HL-60 (cell line): Measurements from ENCODE around the gene OR2T6.
A peak's percentile ranks its signal among the peaks of the same experiment; 100 is the strongest.
"Not testable (repeated sequence)": the region's sequence is repeated elsewhere in the genome, so short reads cannot be mapped to it uniquely, and the experiment has no call there.

Experiments used
- DNase-seq, 2 experiments: peaks; one replicate each; pipeline ENCODE4 v3.0.0-alpha.2; 2010 to 2020; ENCODE audit warnings: low read depth in 1 of 2, low spot score in 1 of 2
- H3K27ac ChIP-seq: fragments of 250-450 bp; sonication (Bioruptor Pico); replicated peaks from 2 replicates; pipeline ENCODE4 v1.5.1; 2020; ENCODE audit warnings: mild to moderate bottlenecking, moderate library complexity
- H3K27me3 ChIP-seq: fragments of 250-450 bp; sonication (Bioruptor Pico); 2 replicates; pipeline ENCODE4 v1.5.1; 2021; ENCODE audit warnings: mild to moderate bottlenecking, moderate library complexity; ENCODE audit not compliant: insufficient read depth, poor library complexity, severe bottlenecking
- H3K4me3 ChIP-seq: replicated peaks from 2 replicates; pipeline ENCODE4 v1.5.1; 2011; ENCODE audit warnings: mild to moderate bottlenecking, control low read depth, low read length; ENCODE audit not compliant: insufficient read depth
- GABPA ChIP-seq: IDR thresholded peaks from 2 replicates; pipeline ENCODE4 v1.6.1; 2012; ENCODE audit warnings: low read depth
- POLR2AphosphoS5 ChIP-seq: IDR thresholded peaks from 2 replicates; pipeline ENCODE4 v1.6.1; 2012; ENCODE audit warnings: low read depth
- SPI1 ChIP-seq: IDR thresholded peaks from 2 replicates; pipeline ENCODE4 v1.6.1; 2012; ENCODE audit warnings: low read depth, mild to moderate bottlenecking, borderline replicate concordance
- TF ChIP-seq, protein P1 (sequence below): IDR thresholded peaks from 2 replicates; pipeline ENCODE4 v1.6.1; 2012; ENCODE audit warnings: low read depth; ENCODE audit not compliant: insufficient replicate concordance
- TF ChIP-seq, protein P2 (sequence below): IDR thresholded peaks from one replicate; pipeline ENCODE4 v1.5.1; 2011; ENCODE audit warnings: low read length, control low read depth, inconsistent platforms; ENCODE audit not compliant: insufficient read depth

The OR2T6 gene

DNA sequence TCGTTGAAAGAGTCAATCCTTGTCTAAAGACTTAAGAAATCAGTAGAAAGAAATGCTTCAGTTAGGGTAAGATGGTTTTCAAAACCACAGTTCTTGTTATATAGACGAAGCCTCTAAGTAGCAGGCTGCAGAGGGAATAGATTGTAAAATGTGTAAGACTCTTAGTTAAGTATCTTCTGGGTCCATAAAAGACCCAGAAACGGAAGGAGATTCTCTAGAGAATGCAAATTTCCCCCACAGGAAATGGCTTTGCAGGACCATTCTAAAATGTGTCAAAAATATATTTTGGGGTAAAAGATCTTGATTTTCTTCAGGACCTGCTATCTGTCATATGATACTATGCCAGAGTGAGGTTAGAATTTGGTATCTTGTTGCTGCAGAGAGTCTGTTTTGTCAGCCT is 40.7 kb downstream of the OR2T6 start:
- DNase-seq = no peak
- Histone ChIP-seq H3K27me3 (no peaks in the 10 kb centered on the region), H3K27ac (no peak overlapping the region), H3K4me3 (no peak overlapping the region)
- TF ChIP-seq, protein P1, sequence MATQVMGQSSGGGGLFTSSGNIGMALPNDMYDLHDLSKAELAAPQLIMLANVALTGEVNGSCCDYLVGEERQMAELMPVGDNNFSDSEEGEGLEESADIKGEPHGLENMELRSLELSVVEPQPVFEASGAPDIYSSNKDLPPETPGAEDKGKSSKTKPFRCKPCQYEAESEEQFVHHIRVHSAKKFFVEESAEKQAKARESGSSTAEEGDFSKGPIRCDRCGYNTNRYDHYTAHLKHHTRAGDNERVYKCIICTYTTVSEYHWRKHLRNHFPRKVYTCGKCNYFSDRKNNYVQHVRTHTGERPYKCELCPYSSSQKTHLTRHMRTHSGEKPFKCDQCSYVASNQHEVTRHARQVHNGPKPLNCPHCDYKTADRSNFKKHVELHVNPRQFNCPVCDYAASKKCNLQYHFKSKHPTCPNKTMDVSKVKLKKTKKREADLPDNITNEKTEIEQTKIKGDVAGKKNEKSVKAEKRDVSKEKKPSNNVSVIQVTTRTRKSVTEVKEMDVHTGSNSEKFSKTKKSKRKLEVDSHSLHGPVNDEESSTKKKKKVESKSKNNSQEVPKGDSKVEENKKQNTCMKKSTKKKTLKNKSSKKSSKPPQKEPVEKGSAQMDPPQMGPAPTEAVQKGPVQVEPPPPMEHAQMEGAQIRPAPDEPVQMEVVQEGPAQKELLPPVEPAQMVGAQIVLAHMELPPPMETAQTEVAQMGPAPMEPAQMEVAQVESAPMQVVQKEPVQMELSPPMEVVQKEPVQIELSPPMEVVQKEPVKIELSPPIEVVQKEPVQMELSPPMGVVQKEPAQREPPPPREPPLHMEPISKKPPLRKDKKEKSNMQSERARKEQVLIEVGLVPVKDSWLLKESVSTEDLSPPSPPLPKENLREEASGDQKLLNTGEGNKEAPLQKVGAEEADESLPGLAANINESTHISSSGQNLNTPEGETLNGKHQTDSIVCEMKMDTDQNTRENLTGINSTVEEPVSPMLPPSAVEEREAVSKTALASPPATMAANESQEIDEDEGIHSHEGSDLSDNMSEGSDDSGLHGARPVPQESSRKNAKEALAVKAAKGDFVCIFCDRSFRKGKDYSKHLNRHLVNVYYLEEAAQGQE = no peak
- no peak for TF ChIP-seq SPI1
- TF ChIP-seq POLR2AphosphoS5 = no peak
- TF ChIP-seq, protein P2, sequence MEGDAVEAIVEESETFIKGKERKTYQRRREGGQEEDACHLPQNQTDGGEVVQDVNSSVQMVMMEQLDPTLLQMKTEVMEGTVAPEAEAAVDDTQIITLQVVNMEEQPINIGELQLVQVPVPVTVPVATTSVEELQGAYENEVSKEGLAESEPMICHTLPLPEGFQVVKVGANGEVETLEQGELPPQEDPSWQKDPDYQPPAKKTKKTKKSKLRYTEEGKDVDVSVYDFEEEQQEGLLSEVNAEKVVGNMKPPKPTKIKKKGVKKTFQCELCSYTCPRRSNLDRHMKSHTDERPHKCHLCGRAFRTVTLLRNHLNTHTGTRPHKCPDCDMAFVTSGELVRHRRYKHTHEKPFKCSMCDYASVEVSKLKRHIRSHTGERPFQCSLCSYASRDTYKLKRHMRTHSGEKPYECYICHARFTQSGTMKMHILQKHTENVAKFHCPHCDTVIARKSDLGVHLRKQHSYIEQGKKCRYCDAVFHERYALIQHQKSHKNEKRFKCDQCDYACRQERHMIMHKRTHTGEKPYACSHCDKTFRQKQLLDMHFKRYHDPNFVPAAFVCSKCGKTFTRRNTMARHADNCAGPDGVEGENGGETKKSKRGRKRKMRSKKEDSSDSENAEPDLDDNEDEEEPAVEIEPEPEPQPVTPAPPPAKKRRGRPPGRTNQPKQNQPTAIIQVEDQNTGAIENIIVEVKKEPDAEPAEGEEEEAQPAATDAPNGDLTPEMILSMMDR = no peak
- TF ChIP-seq GABPA = no peak

DNA sequence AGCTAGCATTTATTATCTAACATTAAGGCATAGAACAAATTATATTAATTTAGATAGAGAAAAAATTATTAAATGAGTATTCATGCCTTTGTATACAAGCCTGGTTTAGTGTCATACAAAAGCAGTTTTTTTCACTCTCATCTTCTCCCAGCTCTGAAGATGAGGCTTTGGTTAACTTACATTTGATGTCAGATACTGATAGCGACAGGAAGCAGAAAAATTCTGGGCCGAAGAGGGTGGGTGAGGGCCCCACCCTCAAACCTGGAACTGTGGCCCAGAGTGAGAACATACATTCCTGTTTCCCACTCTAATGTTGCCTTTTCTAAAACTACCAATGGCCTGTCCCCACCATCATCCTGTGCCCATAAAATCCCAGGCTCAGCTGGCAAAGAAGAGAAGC is 42.3 kb downstream of the OR2T6 start:
- H3K27me3 ChIP-seq = no peaks in the 10 kb centered on the region
- no peak overlapping the region for H3K4me3 ChIP-seq
- no peak overlapping the region for H3K27ac ChIP-seq
- no peak for TF ChIP-seq SPI1
- TF ChIP-seq POLR2AphosphoS5 = no peak
- TF ChIP-seq, protein P1 = no peak
- TF ChIP-seq, protein P2 = no peak
- TF ChIP-seq GABPA = no peak
- no peak for DNase-seq

DNA sequence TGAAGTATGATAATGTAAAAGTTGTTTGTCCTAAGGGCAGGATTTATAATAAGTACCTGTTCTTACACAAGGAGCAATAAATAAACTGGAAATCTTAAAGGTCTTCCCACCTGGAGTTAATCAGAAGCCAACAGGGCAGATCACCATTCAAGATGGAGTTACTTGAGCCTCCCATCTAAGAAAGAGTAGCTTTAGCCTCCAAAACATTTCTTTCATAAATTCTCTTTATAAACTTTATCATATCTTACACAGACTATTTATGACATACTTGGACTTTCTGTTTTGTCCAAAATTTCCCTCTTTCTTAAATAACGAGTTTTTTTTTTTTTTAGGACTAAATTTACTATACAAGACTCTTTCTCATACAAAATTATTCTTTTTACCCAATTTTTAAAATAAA is 45.8 kb downstream of the OR2T6 start:
- no peak for DNase-seq
- Histone ChIP-seq H3K4me3 (no peak overlapping the region), H3K27me3 (no peaks in the 10 kb centered on the region), H3K27ac (no peak overlapping the region)
- TF ChIP-seq GABPA = no peak
- no peak for TF ChIP-seq POLR2AphosphoS5

DNA sequence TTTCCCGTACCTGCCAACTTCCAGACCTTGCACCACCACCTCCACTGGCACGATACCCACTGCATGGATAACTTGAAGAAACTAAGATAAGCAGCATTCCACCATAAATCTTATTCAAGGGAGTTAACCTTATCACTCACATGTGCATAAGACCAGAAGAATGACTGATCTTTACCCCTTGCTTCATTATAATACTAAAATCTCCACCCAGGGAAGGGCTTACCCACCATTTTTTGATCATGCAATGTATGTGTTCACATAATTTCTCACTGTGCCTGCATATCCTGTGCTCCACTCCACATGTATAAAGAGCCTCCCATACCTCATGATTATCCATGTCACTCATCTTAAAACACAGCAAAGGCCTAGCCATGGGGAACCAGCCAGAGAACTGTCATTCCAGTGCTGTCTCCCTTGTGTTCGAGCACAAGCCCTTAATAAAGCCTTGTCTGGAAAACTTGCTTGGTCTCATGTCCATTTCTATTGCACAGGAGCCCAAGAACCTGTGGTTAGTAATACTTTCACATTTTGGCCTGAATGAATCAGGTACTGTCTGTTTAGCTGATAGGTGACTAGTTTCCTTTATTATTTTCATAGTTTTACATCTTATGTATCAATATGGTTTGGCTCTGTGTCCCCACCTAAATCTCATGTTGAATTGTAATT is 52.1 kb downstream of the OR2T6 start:
- not testable (repeated sequence) for DNase-seq, H3K27me3 ChIP-seq, H3K4me3 ChIP-seq

DNA sequence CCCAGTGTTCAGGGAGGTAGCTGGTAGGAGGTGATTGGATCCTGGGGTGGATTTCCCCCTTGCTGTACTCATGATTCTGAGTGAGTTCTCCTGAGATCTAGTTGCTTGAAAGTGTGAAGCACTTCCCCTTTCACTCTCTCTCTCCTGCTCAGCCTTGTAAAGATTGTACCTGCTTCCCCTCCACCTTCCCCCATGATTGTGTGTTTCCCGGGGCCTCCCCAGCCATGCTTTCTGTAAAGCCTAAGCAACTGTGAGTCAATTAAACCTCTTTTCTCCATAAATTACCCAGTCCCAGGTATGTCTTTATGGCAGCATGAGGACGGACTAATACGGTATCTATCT is 52.6 kb downstream of the OR2T6 start:
- not testable (repeated sequence) for DNase-seq, H3K27ac ChIP-seq, H3K27me3 ChIP-seq, H3K4me3 ChIP-seq
- TF ChIP-seq SPI1 = peak; percentile 78

More for the DNA sequence above, 52.1 kb downstream of the OR2T6 start:
- H3K27ac ChIP-seq = not testable (repeated sequence)

DNA sequence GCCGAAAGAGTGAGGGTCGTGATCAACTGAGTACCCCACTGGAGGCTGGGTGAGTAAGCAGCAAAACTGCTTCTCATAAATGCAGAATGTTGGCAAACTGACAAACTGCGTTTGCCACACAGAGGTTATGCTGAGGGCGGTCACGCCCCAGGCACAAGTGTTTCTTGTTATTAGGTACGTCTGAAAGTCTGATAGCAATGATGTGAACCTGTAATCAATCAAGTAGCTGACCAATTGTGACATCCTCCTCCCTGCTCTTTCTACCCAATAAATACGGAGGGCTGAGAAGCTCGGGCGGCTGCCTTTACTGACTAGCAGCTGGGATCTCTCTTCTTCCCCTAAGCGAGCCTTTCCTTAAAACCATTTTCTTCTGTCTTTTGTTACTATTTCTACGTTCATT is 56.1 kb downstream of the OR2T6 start:
- DNase-seq = not testable (repeated sequence)

DNA sequence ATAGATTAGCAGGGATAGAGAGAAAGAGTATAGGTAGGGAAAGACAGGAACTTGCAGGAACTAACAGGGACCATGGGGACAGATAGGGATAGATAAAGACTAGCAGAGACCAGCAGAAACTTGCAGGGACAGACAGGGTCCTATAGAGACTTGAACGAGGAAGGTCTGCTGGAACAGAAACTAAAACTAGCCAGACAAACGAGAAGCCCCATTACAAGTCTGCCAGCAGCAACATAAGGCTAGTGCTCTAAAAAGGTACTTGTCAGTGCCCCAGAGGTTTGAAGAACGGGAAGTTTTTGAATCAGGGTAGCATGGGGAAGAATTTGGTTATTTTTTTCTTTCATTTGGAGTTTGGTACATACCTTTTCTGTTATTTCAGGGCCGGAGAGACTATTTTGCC is 56.7 kb downstream of the OR2T6 start:
- H3K27ac ChIP-seq, H3K27me3 ChIP-seq, H3K4me3 ChIP-seq, DNase-seq: not testable (repeated sequence)

More for the DNA sequence above, 56.1 kb downstream of the OR2T6 start:
- not testable (repeated sequence) for H3K4me3 ChIP-seq, H3K27me3 ChIP-seq, H3K27ac ChIP-seq

DNA sequence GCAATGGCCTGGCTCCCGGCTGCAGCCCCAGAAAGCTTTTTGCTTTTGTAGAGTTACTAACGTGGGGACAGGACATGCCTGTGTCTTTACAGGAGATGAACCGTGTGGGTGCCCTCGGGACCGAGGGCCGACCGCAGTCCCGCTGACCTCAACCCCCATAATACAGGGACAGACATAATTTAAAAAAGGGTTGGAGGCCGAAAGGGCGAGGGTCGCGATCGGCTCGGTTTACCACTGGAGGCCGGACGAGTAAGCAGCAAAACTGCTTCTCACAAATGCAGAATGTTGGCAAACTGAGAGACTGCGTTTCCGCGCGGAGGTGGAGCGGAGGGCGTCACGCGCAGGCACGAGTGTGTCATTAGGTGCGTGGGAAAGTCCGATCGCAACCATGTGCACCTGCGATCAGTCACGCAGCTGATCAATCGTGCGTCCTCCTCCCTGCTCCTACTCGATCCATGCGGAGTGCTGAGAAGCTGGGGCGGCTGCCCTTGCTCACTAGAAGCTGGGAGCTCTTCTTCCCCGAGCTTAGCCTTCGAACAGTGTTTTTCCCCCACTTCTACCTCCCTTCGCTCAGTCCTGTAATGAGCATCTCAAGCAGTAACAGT is 58.4 kb downstream of the OR2T6 start:
- not testable (repeated sequence) for H3K27ac ChIP-seq, H3K4me3 ChIP-seq, DNase-seq, H3K27me3 ChIP-seq

DNA sequence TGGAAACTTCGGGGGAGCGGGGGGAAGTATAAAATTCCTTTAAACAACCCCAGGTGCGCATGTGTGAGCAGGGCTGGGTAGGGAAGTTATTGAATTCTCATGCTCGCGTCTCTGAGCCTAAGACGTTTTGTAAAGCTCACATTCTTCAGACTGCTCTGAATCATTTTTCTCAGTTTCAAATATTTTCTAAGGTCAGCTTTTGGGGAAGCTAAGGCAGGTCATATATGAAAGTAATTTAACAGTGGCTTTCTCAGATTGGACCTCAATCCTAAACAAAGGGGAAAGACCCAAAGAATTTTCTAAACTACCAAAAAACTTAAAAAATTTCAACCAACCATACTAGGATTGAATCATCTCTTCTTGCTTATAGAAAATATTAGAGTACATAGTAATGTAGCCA is 59.4 kb downstream of the OR2T6 start:
- not testable (repeated sequence) for H3K4me3 ChIP-seq, H3K27me3 ChIP-seq, DNase-seq, H3K27ac ChIP-seq
